ENCODE measurements around the gene PTRH1. TPM values are rescaled to one million over a fixed set of nuclear protein-coding genes. Genes with fewer than 3 reads are reported as not detected.

PTRH1 gene
- total RNA-seq, 1 donor from 2014 or later = 13.3 TPM

- ATAC-seq (ENCODE audit: poor library complexity) (peak; percentile 45), DNase-seq (no peak)
- intact Hi-C loops (cut with DNase I) = no loop called here
Observed at GRCh38 chr9:127682351-127683136, 32.9 kb downstream of the PTRH1 start.

GRCh38 chr9:127680846-127681245 is 34.6 kb downstream of the PTRH1 start:
- ATAC-seq (ENCODE audit: poor library complexity) = no peak
- intact Hi-C loops (cut with DNase I) = no loop called here
- no peak for DNase-seq

- DNase-seq = no peak
- ATAC-seq (ENCODE audit: poor library complexity) = no peak
- intact Hi-C loops (cut with DNase I) = no loop called here
Observed at GRCh38 chr9:127680226-127680625, 35.2 kb downstream of the PTRH1 start.

GRCh38 chr9:127679506-127679905 is 36.0 kb downstream of the PTRH1 start:
- DNase-seq (no peak), ATAC-seq (ENCODE audit: poor library complexity) (no peak)
- intact Hi-C loops (cut with DNase I) = no loop called here

DNA sequence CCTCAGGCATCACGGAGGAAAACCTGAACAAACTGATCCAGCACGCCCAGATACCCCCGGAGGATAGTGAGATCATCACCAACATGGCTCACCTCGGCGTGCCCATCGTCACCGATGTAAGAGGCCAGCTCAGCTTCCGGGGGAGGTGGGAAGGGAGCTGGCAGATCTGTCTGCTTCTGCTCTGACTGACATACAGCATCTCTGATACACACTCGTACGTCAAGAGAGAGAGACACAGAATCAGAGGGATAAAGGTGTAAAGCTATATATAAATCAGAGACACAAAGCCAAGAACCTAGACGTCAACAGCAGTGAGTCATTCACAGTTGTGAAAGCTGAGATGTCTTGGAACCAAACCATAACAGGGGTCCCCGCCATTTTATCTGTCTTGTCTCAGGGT is 38.8 kb downstream of the PTRH1 start:
- ATAC-seq (ENCODE audit: poor library complexity) = no peak
- intact Hi-C loops (cut with DNase I) = no loop called here

DNA sequence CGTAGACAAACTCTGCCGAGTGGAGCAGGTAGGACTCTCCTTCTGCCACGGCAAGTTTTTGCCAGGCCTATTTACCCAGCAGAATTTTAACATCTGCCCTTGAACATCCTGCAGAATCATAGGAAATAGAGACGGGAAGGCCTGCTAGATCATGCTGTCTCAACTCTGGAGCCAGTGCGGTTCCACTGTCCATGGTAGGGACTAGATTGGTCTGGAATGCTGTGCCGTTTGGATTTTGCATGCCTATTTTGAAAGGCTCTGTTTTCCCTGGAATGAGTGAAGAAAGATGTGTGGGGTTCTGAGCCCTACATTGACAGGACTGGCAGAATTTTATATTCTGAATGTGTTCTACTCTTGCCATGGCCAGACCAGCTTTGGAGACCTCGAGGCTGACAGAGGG is 42.2 kb downstream of the PTRH1 start:
- no peak for ATAC-seq (ENCODE audit: poor library complexity)
- intact Hi-C loops (cut with DNase I) = no loop called here
- DNase-seq = no peak

More for the DNA sequence above, 38.8 kb downstream of the PTRH1 start:
- no peak for DNase-seq

DNA sequence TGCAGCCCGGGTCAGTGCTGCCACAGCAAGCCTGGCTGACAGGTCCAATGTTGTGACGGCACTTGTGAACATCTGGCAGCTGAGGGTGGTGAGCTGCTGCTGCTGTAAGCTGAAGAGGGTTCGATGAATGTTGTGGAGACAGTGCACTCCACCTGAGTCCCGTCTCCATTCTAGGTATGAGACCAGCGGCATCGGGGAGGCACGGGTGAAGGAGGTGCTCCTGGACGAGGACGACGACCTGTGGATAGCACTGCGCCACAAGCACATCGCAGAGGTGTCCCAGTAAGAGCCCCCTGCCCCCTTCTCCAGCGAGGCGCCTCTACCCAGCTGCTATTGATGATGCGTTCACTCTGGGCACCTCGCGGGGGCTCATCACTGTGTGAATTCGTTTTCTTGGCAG is 47.6 kb downstream of the PTRH1 start:
- DNase-seq (no peak), ATAC-seq (ENCODE audit: poor library complexity) (no peak)
- intact Hi-C loops (cut with DNase I) = no loop called here

DNA sequence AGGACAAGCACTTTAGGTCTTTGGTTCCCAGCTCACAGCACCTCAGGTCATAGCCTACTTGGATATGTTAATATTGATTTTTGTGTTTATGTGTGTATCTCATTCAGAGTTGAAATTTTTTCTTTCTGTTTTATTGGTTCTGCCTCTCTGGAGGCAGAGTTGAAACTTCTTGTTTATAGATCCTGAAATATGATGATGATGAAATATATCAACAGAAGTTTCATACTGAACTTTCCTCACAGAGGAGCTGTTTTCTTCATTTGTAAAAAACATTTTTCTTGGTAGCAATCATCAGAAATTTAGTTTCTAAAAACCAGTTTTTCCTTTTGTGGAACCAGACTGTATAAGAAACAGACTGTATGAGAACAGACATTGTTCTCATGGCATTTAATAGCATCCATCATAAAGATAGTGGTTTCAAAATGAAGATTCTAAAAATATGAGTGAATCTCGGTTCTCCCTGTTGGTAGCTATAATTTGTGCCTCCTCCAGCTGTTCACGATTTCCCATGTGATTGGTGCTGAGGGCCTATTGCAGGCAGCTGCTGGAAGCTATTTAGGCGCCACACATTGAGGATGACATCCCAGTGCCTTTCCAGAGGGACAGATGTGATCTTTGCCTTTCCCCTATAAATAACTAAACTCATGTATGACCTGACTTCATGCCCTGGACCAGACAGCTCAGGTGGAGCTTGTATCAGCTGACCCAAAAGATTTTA is 48.2 kb downstream of the PTRH1 start:
- DNase-seq = no peak
- ATAC-seq (ENCODE audit: poor library complexity) = no peak
- intact Hi-C loops (cut with DNase I) = no loop called here

- DNase-seq = no peak
- intact Hi-C loops (cut with DNase I) = no loop called here
- ATAC-seq (ENCODE audit: poor library complexity) = peak; percentile 22
Observed at GRCh38 chr9:127664678-127665507, 50.6 kb downstream of the PTRH1 start.

GRCh38 chr9:127664324-127664677 is 51.2 kb downstream of the PTRH1 start:
- no peak for DNase-seq
- intact Hi-C loops (cut with DNase I) = no loop called here
- no peak for ATAC-seq (ENCODE audit: poor library complexity)

Other genes starting within 250 kb of the PTRH1 start
- gene STXBP1, start 103.4 kb downstream of the PTRH1 start, total RNA-seq = 50.9 TPM
- gene CFAP157, start 8.7 kb downstream of the PTRH1 start, total RNA-seq = not detected
- 0.48 TPM for gene TTC16, start 416 bp upstream of the PTRH1 start, total RNA-seq
- 3.3 TPM for gene TOR2A, start 19.6 kb upstream of the PTRH1 start, total RNA-seq
- gene SH2D3C, start 63.0 kb upstream of the PTRH1 start, total RNA-seq = 18.2 TPM
- 44.4 TPM for gene CDK9, start 70.4 kb upstream of the PTRH1 start, total RNA-seq
- gene FPGS, start 87.2 kb upstream of the PTRH1 start, total RNA-seq = 31.5 TPM
- 118 TPM for gene ENG, start 139.0 kb upstream of the PTRH1 start, total RNA-seq
- 932 TPM for gene AK1, start 162.0 kb upstream of the PTRH1 start, total RNA-seq
- 38.2 TPM for gene ST6GALNAC6, start 183.9 kb upstream of the PTRH1 start, total RNA-seq
- 18.1 TPM for gene ST6GALNAC4, start 201.4 kb upstream of the PTRH1 start, total RNA-seq
- 0.48 TPM for gene PIP5KL1, start 215.1 kb upstream of the PTRH1 start, total RNA-seq
- 9.9 TPM for gene DPM2, start 222.2 kb upstream of the PTRH1 start, total RNA-seq

Data from Right ventricle myocardium superior (tissue), 1 donor.